Body of pancreas (tissue), 4 donors: ENCODE data around the gene AGAP1. TPM values are rescaled to one million over a fixed set of nuclear protein-coding genes. Genes with fewer than 3 reads are reported as not detected.
A peak's percentile ranks its signal among the peaks of the same experiment; 100 is the strongest.

Source experiments
- ATAC-seq: fragments of 150-250 bp; one replicate; pipeline ENCODE4 v1.9.1; 2016
- DNase-seq, 4 donors: peaks; one replicate each; pipeline ENCODE4 v3.0.0-alpha.2; 2019
- H3K27ac ChIP-seq, 4 donors: fragments of 200-600 bp; sonication (generic); 1 replicate in 3 of 4; 2 replicates in 1 of 4; pipeline versions ENCODE4 v1.5.1 to v1.6.1; 2016 to 2019; ENCODE audit warnings: mild to moderate bottlenecking in 1 of 4, mixed read lengths in 1 of 4, moderate library complexity in 1 of 4
- H3K27me3 ChIP-seq, 2 donors: fragments of 200-600 bp; sonication (generic); one replicate each; pipeline ENCODE4 v1.6.0; 2016; ENCODE audit warnings: mild to moderate bottlenecking in 1 of 2
- H3K36me3 ChIP-seq, 2 donors: fragments of 200-600 bp; sonication (generic); replicated peaks in 1 of 2; 2 replicates each; pipeline ENCODE4 v1.5.1; 2016; ENCODE audit warnings: low read depth in 2 of 2; ENCODE audit not compliant: insufficient read depth in 1 of 2
- H3K4me1 ChIP-seq: fragments of 200-600 bp; sonication (generic); one replicate; pipeline ENCODE4 v1.6.0; 2016
- H3K4me3 ChIP-seq, 2 donors: fragments of 200-600 bp; sonication (generic); 1 replicate in 1 of 2; 2 replicates in 1 of 2; pipeline ENCODE4 v1.5.1; 2016 to 2019
- H3K9me3 ChIP-seq, 3 donors: fragments of 200-600 bp; sonication (generic); 1 replicate in 2 of 3; 2 replicates in 1 of 3; pipeline ENCODE4 v1.5.1; 2016
- CTCF ChIP-seq, 7 experiments: fragments of 450-650 bp in 4 of 7; fragments of 200-600 bp in 3 of 7; sonication (generic) in 3 of 7; IDR thresholded peaks; one replicate each; pipeline ENCODE4 v1.5.1; 2016 to 2019; ENCODE audit warnings: antibody characterized with exemption in 7 of 7
- POLR2A ChIP-seq, 3 donors: fragments of 450-650 bp; IDR thresholded peaks; one replicate each; pipeline ENCODE4 v1.6.1; 2016; ENCODE audit warnings: antibody characterized with exemption in 3 of 3, mild to moderate bottlenecking in 2 of 3
- WGBS, 2 donors: methylation state at CpG; one replicate each; pipeline ENCODE4 v1.1.5; 2017; 5-methylcytosine and 5-hydroxymethylcytosine counted together
- intact Hi-C: fragments of 100-400 bp; cut with DNase I; formaldehyde crosslinking; loops from one replicate; pipeline ENCODE4 v1.15.1; 2023
- total RNA-seq, 2 donors: library from RNA; depleted of rRNA; stranded (reverse); fragments of >200 nt; gene quantifications; one replicate each; pipeline ENCODE4 v1.1.0, GENCODE V29; 2016

AGAP1 gene
- total RNA-seq, 2 donors from 2014 or later: 21.3 to 32.6 TPM

DNA sequence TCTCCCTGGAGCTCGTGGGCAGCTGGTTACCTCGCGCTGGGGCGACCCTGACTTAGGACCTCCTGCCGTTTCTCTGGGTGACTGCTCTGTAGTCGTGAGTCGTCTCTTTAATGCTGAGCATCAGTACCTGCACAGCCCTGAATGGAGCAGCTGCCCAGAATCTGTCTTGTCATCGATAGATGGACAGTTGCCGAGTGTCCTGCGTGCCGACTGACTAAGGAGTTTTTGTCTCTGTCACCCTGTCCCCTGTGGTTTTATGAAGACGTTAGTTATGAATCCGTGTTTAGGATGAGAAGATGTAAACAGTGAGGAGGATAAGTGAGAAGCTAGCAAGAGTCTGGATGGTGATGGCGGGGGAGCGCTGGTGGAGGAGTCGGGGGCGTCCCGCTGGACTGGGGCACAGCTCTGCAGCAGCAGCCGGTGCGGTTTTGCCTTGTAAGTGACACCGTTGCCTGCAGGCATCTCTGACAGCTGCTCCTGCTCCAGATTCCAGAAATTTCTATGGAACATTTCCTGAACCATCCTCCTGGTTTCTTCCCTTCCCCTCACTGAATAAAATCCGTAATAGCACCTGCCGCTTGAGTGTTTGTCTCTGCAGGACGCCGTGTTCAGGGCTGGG lies 13.3 kb downstream of the AGAP1 start:
- ATAC-seq: no peak
- 80 to 83% methylated on average over 25 of the region's 25 CpGs for WGBS, 2 donors
- Histone ChIP-seq H3K4me3 (no peak overlapping the region), H3K36me3 (no peaks in the 10 kb centered on the region), H3K9me3 (no peaks in the 10 kb centered on the region), H3K27me3 (no peaks in the 10 kb centered on the region), H3K4me1 (peaks cover 50% of the 10 kb centered on the region), H3K27ac (no peak overlapping the region)
- no peak for TF ChIP-seq POLR2A (IDR thresholded peaks at IDR 0.05)
- no peak for TF ChIP-seq CTCF (IDR thresholded peaks at IDR 0.05)
- no peak for DNase-seq
- intact Hi-C loops: no loop called here

GRCh38 chr2:235507928-235508327 lies 14.1 kb downstream of the AGAP1 start:
- no peak for TF ChIP-seq POLR2A (IDR thresholded peaks at IDR 0.05)
- no peak for TF ChIP-seq CTCF (IDR thresholded peaks at IDR 0.05)
- WGBS, 2 donors: 96% methylated on average over 6 of the region's 6 CpGs
- Histone ChIP-seq H3K9me3 (no peaks in the 10 kb centered on the region), H3K4me1 (peaks cover 52% of the 10 kb centered on the region), H3K36me3 (no peaks in the 10 kb centered on the region), H3K4me3 (no peak overlapping the region), H3K27ac (no peak overlapping the region), H3K27me3 (no peaks in the 10 kb centered on the region)
- DNase-seq: no peak
- intact Hi-C loops: no loop called here
- ATAC-seq: no peak

DNA sequence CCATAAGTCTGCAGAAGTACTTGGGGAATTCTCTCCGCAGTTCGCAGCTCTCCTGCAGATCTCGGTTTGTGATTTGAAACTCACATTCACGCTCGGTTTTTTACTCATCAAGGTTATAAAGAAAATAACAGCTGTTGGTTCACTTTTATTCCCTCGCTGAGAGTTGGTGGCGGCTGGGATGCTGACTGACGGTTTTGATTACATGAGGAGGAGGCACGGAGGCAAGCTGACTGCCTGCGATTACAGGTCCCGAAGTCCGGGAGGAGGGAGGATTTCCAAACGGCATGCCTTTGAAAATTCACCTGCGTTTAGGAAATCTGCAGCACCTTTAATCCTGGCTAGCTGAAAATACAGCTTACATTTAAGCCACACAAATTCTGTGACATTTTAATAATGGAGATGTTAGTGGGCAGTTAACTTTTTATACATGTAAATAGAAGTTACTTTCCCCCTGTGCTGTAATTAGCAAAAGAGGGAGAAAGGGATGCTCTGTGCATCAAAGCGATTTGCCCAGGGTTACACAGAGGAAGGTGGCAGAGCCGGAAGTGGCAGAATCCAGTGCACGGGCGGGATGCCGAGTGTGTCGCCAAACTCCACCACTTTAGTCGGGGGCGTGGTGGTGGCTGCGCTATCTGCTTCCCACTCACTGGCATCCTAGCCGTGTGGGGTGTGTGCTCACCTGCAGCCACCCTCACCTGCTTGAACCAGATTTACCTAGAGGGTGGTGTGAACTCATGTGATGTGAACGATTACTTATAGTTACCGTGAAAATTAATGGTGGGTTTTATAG lies 14.7 kb downstream of the AGAP1 start:
- intact Hi-C loops: no loop called here
- Histone ChIP-seq H3K27me3 (no peaks in the 10 kb centered on the region), H3K4me1 (peaks cover 54% of the 10 kb centered on the region), H3K36me3 (no peaks in the 10 kb centered on the region), H3K4me3 (no peak overlapping the region), H3K9me3 (no peaks in the 10 kb centered on the region), H3K27ac (no peak overlapping the region)
- DNase-seq (no peak), ATAC-seq (no peak)
- TF ChIP-seq POLR2A (IDR thresholded peaks at IDR 0.05) (no peak), CTCF (IDR thresholded peaks at IDR 0.05) (no peak)
- WGBS, 2 donors: 73 to 88% methylated on average over 26 of the region's 26 CpGs

DNA sequence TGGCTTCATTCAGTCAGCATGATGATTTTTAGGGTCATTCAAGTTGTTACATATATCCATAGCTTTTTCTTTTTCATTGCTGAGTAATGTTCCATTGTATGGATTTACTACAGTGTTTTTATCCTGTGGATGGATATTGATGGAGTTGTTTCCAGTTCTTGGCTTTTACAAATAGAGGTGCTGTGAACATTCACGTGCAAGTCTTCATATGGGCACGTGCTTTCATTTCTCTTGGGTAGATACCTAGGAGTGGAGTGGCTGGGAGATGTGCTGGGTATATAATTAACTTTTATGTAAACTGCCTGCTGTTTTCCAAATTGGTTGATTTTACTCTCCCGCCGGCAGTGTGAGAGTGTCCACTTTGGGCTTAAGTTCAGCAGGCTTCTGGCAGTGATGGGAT lies 16.5 kb downstream of the AGAP1 start:
- H3K36me3 ChIP-seq: no peaks in the 10 kb centered on the region
- H3K27ac ChIP-seq: peak overlapping the region in 1 of 4 donors; percentile 78
- no peaks in the 10 kb centered on the region for H3K9me3 ChIP-seq
- intact Hi-C loops: no loop called here
- no peaks in the 10 kb centered on the region for H3K27me3 ChIP-seq
- DNase-seq: no peak
- TF ChIP-seq CTCF (IDR thresholded peaks at IDR 0.05) (no peak), POLR2A (IDR thresholded peaks at IDR 0.05) (no peak)
- no peak overlapping the region for H3K4me3 ChIP-seq
- no peak for ATAC-seq
- WGBS, 2 donors: 43 to 53% methylated on average over 4 of the region's 4 CpGs
- peaks cover 51% of the 10 kb centered on the region for H3K4me1 ChIP-seq
